GM12892 (cell line): Measurements from ENCODE around the gene NDUFV2.

Experiments
- POLR2A ChIP-seq: IDR thresholded peaks from 2 replicates; pipeline ENCODE4 v1.6.1; 2011; ENCODE audit warnings: low read depth, low read length, control low read depth
- POLR2AphosphoS5 ChIP-seq: IDR thresholded peaks from 2 replicates; pipeline ENCODE4 v1.6.1; 2011; ENCODE audit warnings: low read depth, low read length, control low read depth

GRCh38 chr18:9172506-9173127 lies 70.1 kb downstream of the NDUFV2 start:
- TF ChIP-seq POLR2A (no peak), POLR2AphosphoS5 (no peak)
